Measurements from ENCODE around the gene LHCGR. TPM values are rescaled to one million over a fixed set of nuclear protein-coding genes. Genes with fewer than 3 reads are reported as not detected.

LHCGR gene
- 1 to 10 TPM in 1 of 4 donors, under 1 TPM in 3; 0.24 to 7.0 (median 0.38) TPM for polyA plus RNA-seq (ENCODE audit: insufficient read length in 4 of 4)

DNA sequence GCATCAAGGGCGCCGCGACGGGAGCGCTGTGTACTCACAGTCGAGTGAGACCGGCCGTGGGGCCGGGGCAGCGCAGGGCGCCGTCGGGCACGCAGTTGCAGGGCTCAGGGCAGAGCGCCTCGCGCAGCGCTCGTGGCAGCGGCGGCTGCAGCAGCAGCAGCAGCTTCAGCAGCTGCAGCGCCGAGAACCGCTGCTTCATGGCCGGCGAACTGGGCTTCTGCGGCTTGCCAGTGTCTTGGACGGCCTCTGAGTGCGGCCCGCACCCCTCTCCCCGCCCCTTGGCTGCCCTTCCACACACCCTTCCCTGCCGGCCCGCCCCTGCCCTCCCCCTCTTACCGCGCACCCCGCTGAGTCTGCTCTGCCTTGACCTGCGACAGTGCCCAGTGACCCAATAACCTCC is at the start of gene LHCGR:
Gene LHCGR, minus strand, starts transcription at position 252 of the 400 bp plus-strand sequence. Its CDS starts 53 bp downstream, at position 199.
- DNase-seq (ENCODE audit: low read depth in 4 of 4, low spot score in 3 of 4), result no peak

DNA sequence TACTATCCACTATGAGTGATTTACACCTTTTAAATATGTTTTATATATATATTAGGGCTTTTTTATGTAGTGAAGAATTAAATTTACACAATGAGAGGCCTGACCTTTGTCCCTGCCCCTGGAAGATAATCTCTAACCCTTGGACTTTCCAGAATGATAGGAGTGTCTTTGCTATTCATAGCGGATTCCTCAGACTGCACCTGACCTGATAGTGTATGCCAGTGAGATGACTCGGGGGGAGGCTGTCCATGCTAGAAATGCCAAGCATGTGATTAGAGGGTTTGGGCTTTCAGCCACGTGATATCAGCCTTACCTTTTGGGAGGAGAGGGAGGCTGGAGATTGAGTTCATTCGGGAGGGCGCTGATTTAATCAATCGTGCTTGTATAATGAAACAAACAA is 44.1 kb upstream of the LHCGR start:
- no peak for DNase-seq (ENCODE audit: low read depth in 4 of 4, low spot score in 3 of 4)

GRCh38 chr2:48795065-48795464 is 39.5 kb upstream of the LHCGR start:
- DNase-seq (ENCODE audit: low read depth in 4 of 4, low spot score in 3 of 4), result no peak

GRCh38 chr2:48793671-48794070 is 38.1 kb upstream of the LHCGR start:
- no peak for DNase-seq (ENCODE audit: low read depth in 4 of 4, low spot score in 3 of 4)

DNA sequence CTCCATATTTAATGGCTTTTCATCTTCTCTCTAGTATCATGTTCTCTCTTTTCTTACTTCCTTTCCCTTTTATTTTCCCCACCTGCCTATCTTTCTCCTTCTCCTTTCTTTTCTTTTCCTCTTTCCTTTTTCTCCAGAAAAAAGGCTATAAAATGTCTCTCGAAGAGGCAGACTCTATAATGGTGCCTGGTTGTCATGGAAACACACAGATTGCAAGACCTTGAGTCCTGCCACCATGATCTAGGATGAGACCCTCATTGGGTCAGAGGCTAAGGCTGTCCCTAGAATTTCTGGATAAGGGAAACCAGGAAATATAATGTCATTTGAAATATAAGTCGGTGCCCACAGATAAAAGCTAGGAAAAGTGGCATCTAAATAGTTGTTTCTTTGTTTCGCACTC is 36.5 kb upstream of the LHCGR start:
- DNase-seq (ENCODE audit: low read depth in 4 of 4, low spot score in 3 of 4), result no peak

DNA sequence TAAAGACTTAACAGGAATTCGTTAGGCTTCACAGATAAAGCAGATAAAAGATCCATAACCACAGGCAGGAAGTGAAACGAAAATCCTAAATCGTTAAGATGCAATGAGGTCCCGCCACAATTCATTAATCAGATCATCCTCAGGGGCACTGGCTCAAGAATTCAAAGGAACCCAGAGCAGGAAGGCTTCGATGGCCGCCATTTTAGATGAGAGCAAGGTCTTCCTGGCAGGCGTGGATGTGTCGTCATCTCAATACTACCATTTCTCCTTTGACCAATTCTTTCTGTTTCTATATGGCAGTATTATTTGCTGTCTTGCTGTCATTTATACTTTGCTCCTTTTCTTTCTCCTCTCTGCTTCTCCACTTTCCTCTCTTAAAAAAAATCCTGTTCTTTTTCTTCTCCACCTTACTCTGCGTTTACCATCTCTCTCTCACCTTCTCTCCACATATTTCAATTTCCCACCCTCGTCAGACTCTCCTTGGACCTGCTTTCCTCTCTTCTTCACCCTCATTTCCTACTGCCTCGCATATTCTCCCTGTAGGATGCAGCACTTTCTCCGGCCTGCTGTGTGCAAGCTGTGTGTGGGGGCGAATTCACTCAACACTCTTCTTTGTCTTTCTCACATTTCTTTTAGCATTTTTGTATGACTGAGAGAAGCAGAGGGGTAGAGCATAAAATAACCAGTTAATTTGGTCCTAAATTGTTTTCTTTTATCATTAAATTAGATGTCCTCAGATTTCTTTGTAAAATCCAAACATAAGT is 35.1 kb upstream of the LHCGR start:
- no peak for DNase-seq (ENCODE audit: low read depth in 4 of 4, low spot score in 3 of 4)

GRCh38 chr2:48787580-48787979 is 32.1 kb upstream of the LHCGR start:
- no peak for DNase-seq (ENCODE audit: low read depth in 4 of 4, low spot score in 3 of 4)

DNA sequence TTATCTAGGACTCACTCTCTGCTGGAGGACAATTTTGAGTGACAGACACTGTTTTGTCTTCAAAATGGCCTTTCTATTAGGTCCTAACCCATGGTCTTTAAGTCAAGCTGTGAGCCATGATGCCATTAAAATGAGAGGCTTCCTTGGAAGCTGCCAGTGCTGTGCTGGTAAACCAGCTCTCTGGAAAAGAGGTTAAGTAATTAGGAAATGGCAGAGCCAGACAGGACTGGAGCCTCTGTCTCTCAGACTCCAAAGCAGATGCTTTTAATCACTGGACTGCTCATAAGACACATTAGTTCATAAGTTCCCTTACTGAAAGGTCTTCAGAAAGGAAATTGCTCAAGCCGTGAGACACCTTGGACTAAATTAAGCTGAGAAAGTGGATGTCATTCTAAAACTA is 25.8 kb upstream of the LHCGR start:
- DNase-seq (ENCODE audit: low read depth in 4 of 4, low spot score in 3 of 4), result no peak

- DNase-seq (ENCODE audit: low read depth in 4 of 4, low spot score in 3 of 4), result no peak
These were observed 23.6 kb upstream of the LHCGR start for GRCh38 chr2:48779019-48779716.

DNA sequence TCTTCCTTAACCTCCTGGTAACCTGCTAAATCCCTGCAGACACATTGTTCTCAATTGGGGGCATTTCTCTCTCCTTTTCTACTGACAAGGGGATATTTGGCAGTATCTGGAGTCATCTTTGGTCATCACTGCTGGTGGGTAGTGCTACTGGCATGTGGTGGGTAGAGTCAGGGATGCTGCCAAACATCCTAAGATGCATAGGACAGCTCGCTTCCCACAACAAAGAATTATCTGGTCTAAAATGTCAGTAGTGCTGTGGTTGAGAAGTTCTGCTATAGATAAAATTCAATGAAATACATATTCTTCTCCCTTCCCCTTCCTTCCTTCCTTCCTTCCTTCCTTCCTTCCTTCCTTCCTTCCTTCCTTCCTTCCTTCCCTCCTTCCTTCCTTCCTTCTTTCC is 18.7 kb upstream of the LHCGR start:
- no peak for DNase-seq (ENCODE audit: low read depth in 4 of 4, low spot score in 3 of 4)

DNA sequence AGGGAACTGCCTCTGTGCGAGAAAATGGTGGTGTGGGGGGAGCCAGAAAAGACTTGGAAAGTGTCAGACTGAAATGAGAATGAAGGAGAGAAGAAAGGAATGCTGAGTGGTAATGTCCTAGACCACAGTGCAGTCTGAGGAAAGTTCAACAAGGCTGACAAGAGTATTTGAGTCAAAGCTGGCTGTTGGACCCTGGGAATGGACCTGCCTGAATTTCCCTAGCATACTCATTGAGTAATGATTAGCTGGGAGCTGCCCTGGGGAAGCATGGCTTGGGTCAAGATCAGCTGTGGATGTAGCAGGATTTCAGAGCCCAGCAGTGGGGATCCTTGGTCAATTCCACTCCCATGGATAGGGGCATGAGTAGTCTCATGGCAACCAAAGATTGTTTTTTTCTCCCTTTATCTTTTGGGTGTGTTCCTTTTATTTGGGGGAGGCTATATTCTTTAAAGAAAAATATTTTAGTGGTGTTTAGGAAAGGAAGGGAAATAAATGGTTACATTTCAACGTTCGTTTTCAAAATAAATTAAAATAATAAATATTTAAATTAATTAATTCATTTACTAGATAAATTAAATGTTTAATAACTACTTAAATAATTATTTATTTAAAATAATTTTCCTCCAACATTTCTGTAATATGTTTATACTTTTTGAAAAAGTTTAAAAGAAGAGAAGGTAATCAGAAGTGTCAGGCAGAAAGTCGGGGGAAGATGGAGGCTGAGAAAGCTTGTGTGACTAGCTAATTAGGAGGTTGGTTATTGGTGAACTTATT is 15.9 kb upstream of the LHCGR start:
- no peak for DNase-seq (ENCODE audit: low read depth in 4 of 4, low spot score in 3 of 4)

GRCh38 chr2:48770181-48770580 is 14.7 kb upstream of the LHCGR start:
- DNase-seq (ENCODE audit: low read depth in 4 of 4, low spot score in 3 of 4), result no peak

- DNase-seq (ENCODE audit: low read depth in 4 of 4, low spot score in 3 of 4), result no peak
These were observed 13.1 kb upstream of the LHCGR start for GRCh38 chr2:48768669-48769068.

GRCh38 chr2:48767330-48767729 is 11.8 kb upstream of the LHCGR start:
- DNase-seq (ENCODE audit: low read depth in 4 of 4, low spot score in 3 of 4), result no peak

DNA sequence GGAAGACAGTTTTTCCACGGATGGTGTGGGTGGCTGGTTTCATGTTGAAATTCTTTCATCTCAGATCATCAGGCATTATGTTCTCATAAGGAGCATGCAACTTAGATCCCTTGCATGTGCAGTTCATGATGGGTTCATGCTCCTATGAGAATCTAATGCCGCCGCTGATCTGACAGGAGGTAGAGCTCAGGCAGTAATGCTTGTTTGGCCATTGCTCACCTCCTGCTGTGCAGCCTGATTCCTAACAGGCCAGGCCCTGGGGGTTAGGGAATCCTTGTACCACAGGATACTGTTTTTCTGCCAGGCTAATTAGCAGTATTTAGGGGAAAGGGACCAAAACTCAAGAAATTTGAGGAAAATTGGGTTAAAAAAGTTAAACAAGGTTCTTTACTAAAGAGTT is 5.3 kb upstream of the LHCGR start:
- no peak for DNase-seq (ENCODE audit: low read depth in 4 of 4, low spot score in 3 of 4)

DNA sequence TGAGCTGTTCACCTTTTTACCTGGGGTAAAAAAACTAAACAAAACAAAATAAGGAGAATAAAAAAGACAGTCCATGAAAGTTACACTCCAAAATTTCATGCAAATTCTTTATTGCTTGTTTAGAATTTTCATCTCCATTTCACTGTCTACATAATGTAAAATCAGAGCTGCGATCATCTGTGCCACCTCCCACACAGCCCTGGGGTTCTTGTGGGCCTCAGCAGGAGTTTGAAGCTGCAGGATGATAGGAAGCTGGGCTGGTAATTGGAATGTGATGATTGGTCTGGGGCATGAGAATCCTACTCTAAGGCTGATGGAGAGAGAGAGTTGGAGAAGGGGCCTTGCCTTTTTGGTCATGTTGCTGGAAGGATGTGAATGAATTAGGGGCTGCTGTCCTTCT is 4.2 kb upstream of the LHCGR start:
- DNase-seq (ENCODE audit: low read depth in 4 of 4, low spot score in 3 of 4), result no peak

GRCh38 chr2:48756289-48756688 is 765 bp upstream of the LHCGR start:
- no peak for DNase-seq (ENCODE audit: low read depth in 4 of 4, low spot score in 3 of 4)

- no peak for DNase-seq (ENCODE audit: low read depth in 4 of 4, low spot score in 3 of 4)
These were observed 650 bp downstream of the LHCGR start for GRCh38 chr2:48754874-48755273.

DNA sequence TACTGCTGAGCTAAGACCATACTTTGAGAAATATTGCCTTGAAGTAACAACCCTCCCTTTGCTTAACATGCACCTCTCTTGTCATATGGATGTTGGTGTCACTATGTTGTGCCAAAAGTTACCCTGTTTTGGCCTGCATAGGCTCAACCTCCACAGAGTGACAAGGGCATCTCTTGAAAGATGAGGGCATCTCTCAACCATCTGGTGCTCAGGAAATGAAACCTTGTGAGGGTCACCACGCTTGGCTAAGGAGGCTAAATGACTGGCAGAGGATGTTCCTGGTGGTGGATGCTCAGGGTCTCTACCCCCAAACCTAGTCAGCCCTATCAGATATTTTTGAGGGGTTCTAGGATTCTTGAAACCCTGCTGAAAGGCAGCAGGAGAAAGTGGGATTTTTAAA is 2.3 kb downstream of the LHCGR start:
- DNase-seq (ENCODE audit: low read depth in 4 of 4, low spot score in 3 of 4), result no peak

DNA sequence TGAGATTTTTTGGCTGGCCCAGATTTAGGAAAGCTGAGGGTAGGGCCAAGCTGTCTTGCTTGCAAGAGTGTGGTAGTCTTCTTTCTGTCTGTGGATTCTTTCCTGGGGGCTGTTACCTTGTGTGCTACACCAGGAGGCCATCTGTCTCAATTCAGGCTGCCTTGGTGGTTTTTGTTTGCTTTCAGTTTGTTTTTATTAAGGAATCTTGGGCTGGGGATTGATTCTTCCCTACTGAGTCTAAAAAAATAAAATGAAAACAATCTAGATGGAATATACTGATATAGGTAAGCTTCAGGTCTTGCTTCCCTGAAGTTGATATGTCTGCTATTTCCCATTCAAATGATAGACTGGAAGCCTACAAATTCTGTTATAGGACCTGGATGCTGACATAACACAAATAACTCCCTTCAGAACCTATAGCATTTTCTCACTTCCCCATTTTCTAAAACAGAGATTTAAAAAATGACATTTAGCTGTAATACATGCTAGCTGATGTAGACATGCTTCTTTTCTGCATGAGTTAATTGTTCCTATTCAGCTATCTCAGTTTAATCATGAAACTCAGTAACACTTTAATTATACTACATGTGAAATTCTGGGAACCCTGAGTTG is 5.3 kb downstream of the LHCGR start:
- DNase-seq (ENCODE audit: low read depth in 4 of 4, low spot score in 3 of 4), result no peak

Measured in left renal pelvis (tissue), 4 donors.